Fibroblast of mammary gland (primary cell): ENCODE data around the gene RUNX3.

Experiments used
- DNase-seq: peaks from one replicate; pipeline ENCODE4 v3.0.0-alpha.2; 2010; ENCODE audit warnings: low read depth
- H3K4me3 ChIP-seq: 2 replicates; pipeline ENCODE4 v1.5.1; 2011; ENCODE audit warnings: low read depth, mild to moderate bottlenecking, low read length, moderate library complexity; ENCODE audit not compliant: control insufficient read depth
- TF ChIP-seq, protein P1 (sequence below): conservative IDR thresholded peaks from 2 replicates; pipeline ENCODE4 v1.5.1; 2011; ENCODE audit warnings: low read depth, low read length, inconsistent platforms; ENCODE audit not compliant: control insufficient read depth, insufficient read depth

Gene RUNX3

DNA sequence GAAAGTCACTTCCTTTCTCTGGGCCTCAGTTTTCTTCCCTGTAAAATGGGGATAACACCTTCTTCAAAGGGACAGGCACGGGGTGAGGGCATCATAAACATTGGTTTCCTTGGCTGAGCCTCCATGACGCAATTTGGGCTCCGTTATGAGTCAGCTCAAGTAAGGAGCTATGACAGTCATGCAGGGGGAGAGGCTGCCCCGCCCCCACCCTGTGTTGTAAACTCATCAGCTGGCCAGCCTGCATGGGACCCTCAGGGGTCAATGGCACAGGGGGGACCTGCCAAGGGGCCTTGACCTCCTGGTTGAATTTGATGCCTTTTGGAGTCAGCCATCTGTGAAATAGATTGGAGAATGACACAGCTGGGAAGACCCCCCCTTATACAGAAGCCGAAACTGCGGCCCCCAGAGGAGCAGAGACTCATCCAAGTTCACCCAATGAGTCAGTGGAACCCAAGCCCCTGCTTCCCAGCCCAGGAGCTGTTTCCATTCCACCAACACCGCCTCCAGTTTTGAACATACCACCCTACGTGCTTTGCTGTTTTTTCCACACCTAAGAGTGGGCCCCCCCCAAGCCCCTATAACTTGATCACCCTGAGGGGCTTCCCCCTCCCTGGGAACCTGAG, 36.8 kb upstream of the RUNX3 start:
- H3K4me3 ChIP-seq, result no peak overlapping the region
- peak; percentile 85 for DNase-seq
- TF ChIP-seq, protein P1, sequence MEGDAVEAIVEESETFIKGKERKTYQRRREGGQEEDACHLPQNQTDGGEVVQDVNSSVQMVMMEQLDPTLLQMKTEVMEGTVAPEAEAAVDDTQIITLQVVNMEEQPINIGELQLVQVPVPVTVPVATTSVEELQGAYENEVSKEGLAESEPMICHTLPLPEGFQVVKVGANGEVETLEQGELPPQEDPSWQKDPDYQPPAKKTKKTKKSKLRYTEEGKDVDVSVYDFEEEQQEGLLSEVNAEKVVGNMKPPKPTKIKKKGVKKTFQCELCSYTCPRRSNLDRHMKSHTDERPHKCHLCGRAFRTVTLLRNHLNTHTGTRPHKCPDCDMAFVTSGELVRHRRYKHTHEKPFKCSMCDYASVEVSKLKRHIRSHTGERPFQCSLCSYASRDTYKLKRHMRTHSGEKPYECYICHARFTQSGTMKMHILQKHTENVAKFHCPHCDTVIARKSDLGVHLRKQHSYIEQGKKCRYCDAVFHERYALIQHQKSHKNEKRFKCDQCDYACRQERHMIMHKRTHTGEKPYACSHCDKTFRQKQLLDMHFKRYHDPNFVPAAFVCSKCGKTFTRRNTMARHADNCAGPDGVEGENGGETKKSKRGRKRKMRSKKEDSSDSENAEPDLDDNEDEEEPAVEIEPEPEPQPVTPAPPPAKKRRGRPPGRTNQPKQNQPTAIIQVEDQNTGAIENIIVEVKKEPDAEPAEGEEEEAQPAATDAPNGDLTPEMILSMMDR, result no peak

GRCh38 chr1:24966121-24966723, 36.1 kb upstream of the RUNX3 start:
- no peak for DNase-seq
- no peak overlapping the region for H3K4me3 ChIP-seq
- TF ChIP-seq, protein P1, result no peak

- no peak overlapping the region for H3K4me3 ChIP-seq
- DNase-seq, result no peak
- TF ChIP-seq, protein P1, result no peak
Measured at GRCh38 chr1:24965571-24965930, 35.5 kb upstream of the RUNX3 start.

DNA sequence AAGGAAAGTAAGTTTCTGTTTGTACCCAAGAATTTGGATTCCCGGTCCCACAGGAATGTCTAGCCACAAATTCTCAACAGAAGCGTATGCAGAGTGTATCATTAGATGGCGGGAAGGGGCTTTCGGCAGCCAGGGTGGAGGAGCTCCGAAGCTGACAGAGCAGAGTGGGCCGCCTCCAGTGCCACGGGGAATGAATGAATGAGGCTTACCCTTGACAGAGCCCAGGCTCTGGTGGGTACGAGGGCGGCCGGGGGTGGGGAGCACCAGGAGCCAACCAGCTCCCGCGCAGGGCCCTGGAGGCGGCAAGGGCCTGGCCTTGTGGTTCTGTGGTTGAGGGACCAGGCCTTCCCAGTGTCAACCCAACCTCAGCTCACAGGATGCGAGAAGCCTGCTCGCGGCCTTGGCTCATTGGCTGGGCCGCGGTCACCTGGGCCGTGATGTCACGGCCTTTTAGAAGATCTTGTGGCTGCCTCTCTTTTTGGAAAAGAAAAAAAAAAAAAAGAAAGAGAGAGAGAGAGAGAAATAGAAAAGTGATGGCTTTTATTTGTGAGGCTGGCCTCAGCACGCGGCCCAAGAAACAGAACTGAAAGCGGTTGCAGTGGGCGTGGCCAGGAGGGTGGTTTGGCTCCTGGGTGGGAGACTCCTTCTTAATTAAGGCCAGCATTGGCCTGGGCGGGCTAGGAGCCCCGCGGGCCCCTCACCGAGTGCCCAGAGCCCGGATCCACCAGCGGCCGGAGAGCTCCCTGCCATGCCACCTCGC, 34.9 kb upstream of the RUNX3 start:
- no peak overlapping the region for H3K4me3 ChIP-seq
- TF ChIP-seq, protein P1, result no peak
- DNase-seq, result no peak

DNA sequence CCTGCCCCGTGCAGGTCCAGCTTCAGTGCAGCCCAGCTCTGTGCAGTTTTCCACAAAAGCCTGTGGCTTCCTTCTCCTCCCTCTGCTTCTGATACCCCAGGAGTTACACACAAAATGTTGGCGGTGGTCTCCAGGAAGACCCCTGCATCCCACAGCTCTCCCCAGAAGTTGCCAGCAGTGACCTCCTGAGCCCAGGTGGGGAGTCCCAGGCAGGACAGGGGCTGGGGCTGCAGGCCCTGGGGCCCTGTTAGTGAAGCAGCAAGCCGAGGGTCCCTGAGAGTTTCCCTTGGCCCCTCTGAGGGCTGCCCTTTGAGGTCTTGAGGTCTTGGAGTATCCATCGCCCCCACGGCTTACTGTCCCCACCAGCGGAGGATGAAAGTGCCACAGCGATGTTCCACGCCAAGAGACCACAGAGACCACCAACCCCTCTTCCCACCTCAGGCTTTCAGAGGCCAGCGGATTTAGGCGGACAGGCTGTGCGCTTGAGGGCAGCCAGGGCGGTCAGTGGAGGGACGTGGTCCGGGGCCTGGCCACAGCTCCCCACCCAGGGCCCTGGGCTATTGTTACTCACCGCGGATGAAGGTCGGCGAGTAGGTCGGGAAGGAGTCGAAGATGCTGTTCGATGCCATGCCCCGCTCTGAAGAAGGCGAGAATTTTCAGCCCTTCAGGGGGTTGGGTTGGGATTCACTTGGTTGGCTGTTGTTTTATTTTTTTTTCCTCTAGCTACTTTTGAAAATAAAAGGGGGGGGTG, 34.0 kb upstream of the RUNX3 start:
- no peak overlapping the region for H3K4me3 ChIP-seq
- TF ChIP-seq, protein P1, result no peak
- DNase-seq, result no peak

DNA sequence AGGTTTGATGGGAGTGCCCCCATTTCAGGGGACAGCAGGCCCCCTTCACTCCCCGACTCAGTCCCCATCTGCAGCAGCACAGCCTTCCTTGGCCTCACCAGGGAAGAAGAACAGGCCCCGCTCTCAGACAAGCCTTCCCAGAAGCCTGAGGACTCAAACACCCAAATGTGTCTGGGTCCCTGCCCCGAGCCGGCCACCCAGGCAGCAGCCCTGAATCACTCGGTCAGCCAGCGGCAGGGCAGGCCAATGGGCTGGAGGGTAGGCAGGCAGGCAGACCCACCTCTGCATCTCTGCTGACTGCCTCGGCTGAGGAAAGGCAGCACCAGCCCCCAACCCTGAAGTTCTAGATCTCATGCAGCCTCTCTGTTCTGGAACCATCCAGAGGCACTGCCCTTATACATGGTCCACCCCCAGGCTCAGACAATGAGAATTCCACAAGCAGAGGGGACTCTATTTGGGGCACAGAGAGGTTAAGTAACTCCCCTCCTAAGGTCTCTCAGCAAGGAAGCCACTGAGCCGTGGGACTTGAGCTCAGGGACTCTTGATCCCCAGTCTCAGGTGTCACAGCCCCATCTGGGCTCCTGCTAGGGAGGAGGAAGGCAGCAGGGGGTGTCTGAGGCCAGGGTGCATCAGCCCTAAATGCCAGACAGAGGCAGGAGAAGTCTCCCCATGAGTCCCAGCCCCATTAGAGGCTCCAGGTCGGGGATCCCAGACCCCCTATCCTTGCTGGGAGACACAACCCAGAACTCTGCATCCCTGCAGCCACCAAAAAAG, 33.2 kb upstream of the RUNX3 start:
- no peak for DNase-seq
- no peak overlapping the region for H3K4me3 ChIP-seq
- TF ChIP-seq, protein P1, result no peak
